ENCODE data around the gene CCDC197.

CCDC197 gene

GRCh38 chr14:93961620-93962019 lies 35.5 kb upstream of the CCDC197 start:
- DNase-seq (ENCODE audit: low spot score), result no peak

DNA sequence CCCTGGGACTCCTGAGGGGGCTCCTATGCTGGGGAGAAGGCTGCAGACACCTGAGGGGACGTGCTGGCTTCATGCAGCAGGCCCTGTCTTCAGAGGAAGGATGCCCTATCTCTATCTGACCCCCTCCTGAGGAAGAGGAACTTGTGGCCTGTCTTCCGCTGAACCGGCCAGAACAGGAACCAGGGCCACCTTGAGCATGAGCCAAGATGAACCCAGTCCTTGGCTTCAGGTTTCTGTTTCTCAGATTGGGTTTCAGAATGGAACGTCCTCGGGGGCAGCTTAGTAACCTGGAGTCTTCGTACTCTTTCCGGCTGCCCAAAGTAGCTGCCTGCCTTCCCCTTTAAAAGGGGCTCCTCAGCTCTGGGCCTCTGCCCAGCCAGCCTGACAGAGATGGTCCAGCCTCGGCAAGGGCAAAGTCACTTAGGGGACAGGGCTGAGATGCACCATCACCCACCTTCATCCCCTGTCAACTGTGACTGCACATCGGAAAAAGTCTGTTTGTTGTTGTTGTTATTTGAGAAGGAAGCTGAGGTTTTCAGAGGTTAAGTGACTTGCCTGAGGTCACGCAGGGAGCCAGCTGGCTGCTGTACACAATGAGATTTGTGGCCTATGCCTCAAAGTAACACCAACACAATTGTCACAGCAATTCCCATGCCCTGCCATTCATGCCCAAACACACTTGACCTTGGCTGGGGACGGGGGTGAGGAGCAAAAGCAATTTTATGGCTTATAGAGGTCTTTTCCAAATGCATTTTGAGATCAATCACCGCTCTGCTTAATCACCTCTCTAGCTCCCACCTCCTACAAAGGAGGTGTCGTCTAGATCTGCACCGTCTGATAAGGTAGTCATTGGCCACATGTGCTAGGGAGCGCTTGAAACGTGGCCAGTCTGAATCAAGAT lies 34.1 kb upstream of the CCDC197 start:
- no peak for DNase-seq (ENCODE audit: low spot score)

DNA sequence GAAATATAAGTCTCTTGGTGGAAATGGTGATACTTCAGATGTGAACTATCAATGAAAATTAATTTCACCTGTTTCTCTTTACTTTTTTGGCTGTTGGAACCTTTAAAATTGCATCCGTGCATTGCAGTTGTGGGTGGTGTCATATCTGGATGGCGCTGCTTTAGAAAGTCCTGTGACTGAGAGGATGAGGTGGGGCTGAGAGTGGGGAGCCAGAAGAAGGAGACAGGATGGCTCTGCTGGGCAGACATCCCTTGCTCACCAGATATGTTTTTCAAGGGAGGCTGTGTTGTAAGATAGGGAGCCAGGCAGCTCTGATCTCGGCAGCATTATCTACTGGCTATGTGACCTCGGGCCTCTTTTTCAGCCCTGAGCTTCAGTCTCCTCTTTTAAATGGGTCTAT lies 33.4 kb upstream of the CCDC197 start:
- DNase-seq (ENCODE audit: low spot score), result no peak

- DNase-seq (ENCODE audit: low spot score), result no peak
These were observed 32.8 kb upstream of the CCDC197 start for GRCh38 chr14:93964281-93964680.

DNA sequence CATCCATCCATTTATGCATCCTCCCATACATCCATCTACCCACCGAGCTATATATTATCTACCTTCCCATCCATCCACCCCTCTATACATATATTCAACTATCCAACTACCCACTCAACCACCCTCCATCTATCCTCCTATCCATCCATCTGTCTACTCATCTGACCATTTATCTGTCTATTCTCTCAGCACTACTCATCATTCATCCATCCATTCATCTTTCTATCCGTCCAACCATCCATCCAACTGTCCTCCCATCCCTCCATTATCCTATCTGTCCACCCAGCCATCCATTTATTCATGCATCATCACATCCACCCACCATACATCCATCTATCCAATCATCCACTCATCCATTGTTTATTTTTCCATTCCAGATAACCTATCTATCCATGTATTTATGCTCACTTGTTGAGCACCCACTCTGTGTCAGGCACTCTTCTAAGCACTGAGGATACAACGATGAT lies 32.2 kb upstream of the CCDC197 start:
- DNase-seq (ENCODE audit: low spot score), result no peak

DNA sequence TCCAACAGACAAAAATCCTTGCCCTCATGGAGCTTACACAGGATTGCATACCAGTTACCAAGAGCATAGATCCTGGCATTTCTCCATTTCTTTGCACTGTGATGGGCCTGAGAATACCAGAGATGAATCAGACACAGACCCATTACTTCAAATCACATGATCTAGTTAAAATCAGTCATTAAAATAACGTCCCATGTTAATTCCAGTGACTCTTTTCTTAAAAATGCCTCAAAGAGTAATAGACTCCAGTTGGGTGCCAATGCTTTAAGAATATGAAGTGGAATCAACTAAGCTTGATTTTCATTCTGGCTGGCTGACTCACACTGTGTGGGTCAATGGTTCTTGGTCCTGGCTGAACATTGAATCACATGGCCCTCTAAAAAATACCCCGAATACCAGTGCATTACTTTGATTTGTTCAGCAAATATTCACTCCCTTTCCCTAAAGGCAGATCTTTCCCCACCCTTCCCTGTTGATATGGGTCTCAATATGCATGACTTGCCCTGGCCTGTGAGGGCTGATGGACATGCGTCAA lies 31.7 kb upstream of the CCDC197 start:
- no peak for DNase-seq (ENCODE audit: low spot score)

GRCh38 chr14:93965946-93966474 lies 31.1 kb upstream of the CCDC197 start:
- no peak for DNase-seq (ENCODE audit: low spot score)

DNA sequence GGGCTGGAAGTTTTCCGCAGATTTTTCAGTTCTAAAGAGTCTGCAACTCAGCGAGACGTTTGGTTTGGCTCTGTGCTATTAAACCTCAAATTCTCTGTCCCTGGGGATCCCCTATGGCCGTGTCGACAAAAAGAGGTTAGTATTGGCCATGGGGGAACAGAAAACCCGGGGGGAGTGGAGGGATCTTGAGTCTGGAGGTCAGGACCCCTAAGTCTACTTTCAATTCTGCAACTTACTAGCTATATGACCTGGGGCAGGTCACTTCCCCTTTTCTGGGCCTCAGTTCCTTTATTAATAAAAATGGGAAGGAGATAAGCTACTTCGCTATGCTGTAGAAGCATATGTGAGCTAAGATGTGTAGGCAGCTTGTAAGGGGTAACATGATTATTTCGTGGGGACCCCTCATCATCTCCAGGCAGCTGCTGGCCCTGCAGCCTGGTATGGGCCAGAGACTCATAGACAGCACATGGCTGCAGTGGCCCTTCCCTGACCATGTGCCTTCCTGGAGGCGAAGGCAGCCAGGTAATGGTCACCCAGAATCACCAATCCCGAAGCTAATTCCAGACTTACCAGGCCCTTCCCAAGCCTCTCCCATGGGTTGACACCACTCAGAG lies 29.4 kb upstream of the CCDC197 start:
- DNase-seq (ENCODE audit: low spot score), result no peak

- no peak for DNase-seq (ENCODE audit: low spot score)
These were observed 27.8 kb upstream of the CCDC197 start for GRCh38 chr14:93969082-93969828.

DNA sequence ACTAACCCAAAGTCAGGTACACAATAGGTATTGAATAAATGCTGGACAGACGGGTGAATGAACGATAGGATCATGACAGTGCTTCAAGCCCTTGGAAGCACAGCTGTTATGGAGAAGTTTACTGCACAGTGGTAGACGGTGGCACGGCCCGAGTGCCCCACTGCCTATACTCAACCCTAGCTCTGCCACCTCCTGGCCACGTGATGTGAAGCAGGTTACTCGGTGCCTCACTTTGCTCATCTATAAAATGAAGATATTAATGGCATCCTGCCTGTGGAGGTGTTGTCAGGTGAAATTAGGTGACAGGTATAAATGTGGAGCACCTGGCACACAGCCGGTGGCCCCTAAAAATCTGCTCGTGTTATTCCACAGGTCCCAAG lies 26.5 kb upstream of the CCDC197 start:
- DNase-seq (ENCODE audit: low spot score), result no peak

DNA sequence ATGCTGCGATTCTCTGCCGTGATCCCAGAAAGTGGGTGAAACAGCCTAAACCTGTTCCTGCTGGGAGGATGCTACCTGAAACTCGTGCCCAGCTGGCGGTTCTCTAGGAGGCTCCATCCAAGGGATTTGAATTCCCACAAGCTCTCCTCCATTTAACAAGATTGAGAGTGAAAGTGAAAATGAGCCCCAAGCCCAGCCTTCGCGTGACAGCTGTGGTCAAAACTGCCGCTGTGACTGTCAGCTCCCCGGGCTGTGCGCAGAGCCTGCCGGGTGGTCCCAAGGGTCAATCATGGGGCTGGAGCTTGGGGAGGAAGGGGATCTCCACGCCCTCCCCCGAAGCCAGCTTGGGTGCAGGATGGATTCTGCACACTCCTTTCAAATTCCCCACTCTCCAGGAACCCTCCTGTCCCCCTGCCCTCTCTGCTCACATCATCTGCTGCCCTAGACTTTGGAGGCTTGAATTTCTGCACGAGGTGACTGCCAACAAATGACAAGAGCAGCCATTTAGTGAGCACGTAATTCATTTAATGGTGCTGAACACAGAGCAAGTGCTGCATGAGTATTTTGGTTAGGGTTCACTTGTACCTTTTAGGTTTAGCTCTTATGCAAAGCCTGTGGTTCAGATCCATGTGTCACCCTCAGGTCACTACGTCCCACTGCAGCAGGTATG lies 26.0 kb upstream of the CCDC197 start:
- DNase-seq (ENCODE audit: low spot score), result no peak

DNA sequence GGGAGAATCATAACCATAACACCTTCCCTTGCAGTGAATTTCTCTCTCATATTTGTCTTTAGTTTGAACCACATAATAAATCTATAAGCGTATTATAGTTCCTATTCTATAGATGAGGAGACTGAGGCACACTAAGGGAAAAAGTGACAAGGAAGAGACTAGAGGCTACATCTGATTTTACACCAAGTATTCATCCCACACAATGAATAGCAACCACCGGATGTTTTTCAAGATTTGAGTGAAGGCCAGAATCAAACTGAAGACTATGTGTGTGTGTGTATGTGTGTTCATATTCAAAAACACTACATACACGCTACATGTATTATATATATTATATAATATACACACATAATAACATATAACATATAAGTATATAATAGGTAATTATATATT lies 25.5 kb upstream of the CCDC197 start:
- DNase-seq (ENCODE audit: low spot score), result no peak

DNA sequence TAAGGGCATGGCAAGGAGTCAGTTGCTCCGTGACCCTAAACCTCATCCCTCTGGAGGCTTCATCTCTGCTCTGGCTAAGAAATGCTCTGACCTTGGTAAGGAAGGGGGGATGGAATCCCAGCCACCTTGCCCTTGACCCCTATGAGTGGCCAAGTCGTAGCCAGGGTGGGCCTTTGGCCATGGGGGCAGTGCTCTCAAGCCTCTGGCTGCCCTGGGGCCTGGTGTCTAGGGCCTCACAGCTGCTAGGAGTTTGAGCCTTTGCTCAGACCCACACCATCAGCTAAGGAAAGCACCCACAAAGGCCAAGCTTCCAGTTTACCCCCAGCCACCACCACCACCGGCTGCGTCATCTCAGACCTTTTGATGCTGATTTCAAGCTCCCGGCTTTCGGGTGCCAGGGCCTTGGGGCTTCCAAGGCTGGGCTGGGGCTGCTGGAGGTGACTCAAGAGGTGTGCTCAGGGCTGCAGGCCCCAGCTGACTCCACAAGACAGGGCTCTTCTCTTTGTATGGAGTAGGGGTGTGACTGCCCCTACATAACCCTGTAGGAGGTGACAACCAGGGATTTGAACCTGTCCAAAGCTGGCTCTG lies 24.4 kb upstream of the CCDC197 start:
- DNase-seq (ENCODE audit: low spot score), result no peak

GRCh38 chr14:93973607-93974006 lies 23.5 kb upstream of the CCDC197 start:
- DNase-seq (ENCODE audit: low spot score), result no peak

DNA sequence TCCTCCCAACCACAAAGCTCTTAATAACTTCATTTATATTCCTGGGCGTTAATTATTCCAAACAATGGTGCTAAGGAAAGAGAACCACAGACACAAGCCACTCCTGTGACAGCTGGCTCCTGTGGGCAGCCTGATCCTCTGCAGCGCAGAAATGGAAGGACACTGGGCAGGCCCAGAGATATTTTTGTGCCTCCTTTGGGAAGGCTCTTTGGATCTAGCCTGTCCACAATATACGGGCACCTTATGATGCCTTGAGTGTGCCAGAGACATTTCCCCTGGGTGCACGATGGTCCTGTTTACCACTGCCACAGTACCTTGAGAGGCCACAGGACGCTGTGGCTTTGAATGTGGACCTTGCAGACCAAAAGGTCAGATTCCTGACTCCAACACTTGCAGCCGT lies 22.8 kb upstream of the CCDC197 start:
- no peak for DNase-seq (ENCODE audit: low spot score)

DNA sequence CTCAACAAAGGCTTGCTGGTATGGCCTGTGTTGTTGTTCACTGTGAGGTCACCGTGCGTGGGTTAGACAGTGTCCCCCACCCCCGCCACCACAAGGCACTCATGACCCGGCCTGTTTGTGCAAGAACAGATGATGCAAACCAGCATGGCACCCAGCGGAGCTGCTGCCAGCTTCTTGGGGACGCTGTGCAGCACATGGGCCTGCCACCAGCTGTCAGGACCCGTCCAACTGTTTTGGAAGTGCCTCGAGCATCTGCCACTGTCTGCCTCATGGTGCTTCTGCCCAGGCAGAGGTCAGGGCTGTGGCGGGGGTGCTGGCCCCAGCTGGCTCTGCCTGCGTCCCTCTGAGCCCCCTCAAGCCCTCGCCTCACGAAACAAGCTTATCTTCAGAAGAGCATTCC lies 22.3 kb upstream of the CCDC197 start:
- DNase-seq (ENCODE audit: low spot score), result no peak

DNA sequence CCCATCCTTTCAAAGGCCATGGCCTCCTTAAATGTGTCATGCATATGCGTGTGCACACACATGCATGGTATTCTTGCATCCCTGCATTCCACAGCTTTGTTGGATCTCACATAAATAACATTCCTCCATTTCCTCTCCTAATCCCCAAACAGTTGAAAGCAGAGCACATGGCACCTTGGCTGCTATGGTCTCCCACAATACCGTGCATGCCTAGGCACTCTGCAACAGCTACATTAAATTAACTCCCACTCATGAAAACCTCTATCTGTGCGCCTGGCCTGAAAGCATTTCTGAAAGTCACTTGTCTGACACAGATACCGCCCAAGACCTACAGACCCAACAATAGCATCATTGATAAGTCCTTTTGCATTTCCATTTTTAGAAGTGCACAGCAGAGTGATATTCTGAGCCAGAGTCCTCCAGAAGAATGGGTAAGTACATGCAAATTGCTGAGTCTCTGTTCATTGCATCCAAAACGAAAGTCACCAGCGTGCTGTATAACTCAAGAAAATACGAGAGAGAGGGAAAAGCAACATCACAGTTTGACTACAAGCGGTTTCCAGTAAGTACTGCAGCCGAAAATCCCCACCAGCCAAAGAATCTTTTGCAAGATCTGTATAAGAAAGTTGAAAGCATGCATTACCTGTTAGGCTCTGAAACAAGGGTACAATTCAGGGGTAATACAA lies 21.2 kb upstream of the CCDC197 start:
- no peak for DNase-seq (ENCODE audit: low spot score)

DNA sequence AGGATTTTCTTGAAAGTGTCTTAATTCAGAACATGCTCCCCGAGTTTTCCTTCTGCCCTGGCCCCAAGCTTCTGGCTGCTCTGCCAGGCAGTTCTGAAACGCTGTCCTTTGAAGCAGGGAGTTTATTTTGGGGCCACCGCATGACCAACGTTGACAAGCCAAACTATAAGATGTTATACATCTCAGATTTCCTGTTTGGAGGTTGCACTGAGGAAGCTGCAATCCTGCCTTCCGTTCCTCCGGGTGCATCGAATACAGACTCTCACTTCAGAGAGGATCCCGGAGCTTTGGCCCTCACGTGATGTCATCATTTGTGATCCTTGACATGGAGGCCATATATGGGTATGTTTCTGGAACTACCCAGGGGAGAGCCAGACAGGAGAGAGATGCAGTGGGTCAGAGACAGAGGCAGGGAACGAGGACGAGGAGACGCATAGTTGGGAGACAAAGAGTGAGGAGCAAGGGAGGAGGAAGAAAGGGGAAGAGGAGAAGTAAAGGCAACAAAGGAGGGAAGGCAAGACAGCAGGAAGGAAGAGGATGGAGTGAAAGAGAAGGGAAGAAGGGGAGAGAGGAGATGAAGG lies 20.5 kb upstream of the CCDC197 start, which contains the start of gene ASB2:
Gene ASB2, minus strand, starts transcription at position 94 of the 581 bp plus-strand sequence. CDS start 12,031 bp downstream, outside the sequence.
- DNase-seq (ENCODE audit: low spot score), result no peak

DNA sequence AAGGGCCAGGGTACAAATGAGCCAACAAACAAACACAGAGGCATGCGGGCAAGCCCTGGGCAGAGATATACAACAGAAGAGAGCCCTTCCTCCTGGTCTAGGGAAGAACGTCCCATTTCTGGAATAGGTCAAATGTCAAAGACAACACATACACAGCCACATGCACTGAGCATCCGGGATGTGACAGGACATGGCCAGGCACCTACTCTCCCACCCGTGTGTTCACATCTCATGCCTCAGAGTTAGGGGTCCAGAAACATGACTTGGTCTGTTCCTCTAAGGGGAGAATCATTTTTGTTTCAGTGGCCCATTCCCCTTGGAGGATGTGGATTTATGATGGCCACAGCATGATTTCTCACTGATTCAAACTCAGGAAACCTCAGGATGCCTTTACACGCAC lies 19.9 kb upstream of the CCDC197 start:
- no peak for DNase-seq (ENCODE audit: low spot score)
